CD4-positive, CD25-positive, alpha-beta regulatory T cell (primary cell): ENCODE data around the gene BLTP2. TPM values are rescaled to one million over a fixed set of nuclear protein-coding genes. Genes with fewer than 3 reads are reported as not detected.

Experiments used
- ATAC-seq, 2 donors: fragments of 150-1000 bp; cut with Tn5 transposase; one replicate each; pipeline ENCODE4 v1.10.0; 2021; ENCODE audit warnings: low read depth in 2 of 2, moderate number of reproducible peaks in 2 of 2, moderate library complexity in 1 of 2
- DNase-seq, 3 donors: peaks; one replicate each; pipeline versions ENCODE4 v3.0.0 to v3.0.0-alpha.2; 2012 to 2022; ENCODE audit warnings: mixed read lengths in 1 of 3
- H3K27ac ChIP-seq: one replicate; pipeline ENCODE4 v1.7.0; 2013; ENCODE audit warnings: mild to moderate bottlenecking, low read length; ENCODE audit not compliant: insufficient read depth, poor library complexity, severe bottlenecking
- H3K27me3 ChIP-seq: one replicate; pipeline ENCODE4 v1.7.0; 2013; ENCODE audit warnings: low read length; ENCODE audit not compliant: control insufficient read depth, insufficient read depth
- H3K36me3 ChIP-seq: one replicate; pipeline ENCODE4 v1.7.0; 2013; ENCODE audit warnings: mild to moderate bottlenecking, low read length, moderate library complexity; ENCODE audit not compliant: control insufficient read depth, insufficient read depth
- H3K4me1 ChIP-seq: 2 replicates; pipeline ENCODE4 v1.7.0; 2013; ENCODE audit warnings: mild to moderate bottlenecking, low read length; ENCODE audit not compliant: insufficient read depth, control insufficient read depth, poor library complexity, severe bottlenecking
- H3K4me3 ChIP-seq: one replicate; pipeline ENCODE4 v1.7.0; 2013; ENCODE audit warnings: low read depth, mild to moderate bottlenecking, low read length, moderate library complexity
- H3K9me3 ChIP-seq, 2 experiments: 1 replicate in 1 of 2; 2 replicates in 1 of 2; pipeline ENCODE4 v1.7.0; 2013; ENCODE audit warnings: low read length in 2 of 2, mild to moderate bottlenecking in 1 of 2, moderate library complexity in 1 of 2; ENCODE audit not compliant: control insufficient read depth in 2 of 2
- H3K27ac Mint-ChIP-seq, 3 donors: one replicate each; pipeline ENCODE4 v1.8.0; 2020 to 2022; ENCODE audit warnings: mild to moderate bottlenecking in 3 of 3, mixed read lengths in 3 of 3, moderate library complexity in 2 of 3
- H3K27me3 Mint-ChIP-seq: one replicate; pipeline ENCODE4 v1.8.0; 2022; ENCODE audit warnings: mild to moderate bottlenecking, mixed read lengths
- H3K36me3 Mint-ChIP-seq: one replicate; pipeline ENCODE4 v1.8.0; 2020; ENCODE audit warnings: mixed read lengths
- H3K4me1 Mint-ChIP-seq, 4 donors: one replicate each; pipeline ENCODE4 v1.8.0; 2020 to 2022; ENCODE audit warnings: mixed read lengths in 4 of 4, mild to moderate bottlenecking in 1 of 4
- H3K4me3 Mint-ChIP-seq, 4 donors: one replicate each; pipeline ENCODE4 v1.8.0; 2020 to 2022; ENCODE audit warnings: mild to moderate bottlenecking in 4 of 4, mixed read lengths in 4 of 4, moderate library complexity in 3 of 4
- H3K9me3 Mint-ChIP-seq, 7 donors: one replicate each; pipeline ENCODE4 v1.8.0; 2020 to 2022; ENCODE audit warnings: mixed read lengths in 7 of 7, mild to moderate bottlenecking in 3 of 7, moderate library complexity in 2 of 7
- polyA plus RNA-seq, 4 donors: library from polyadenylated mRNA; unstranded; fragments of 300-500 nt; fragmentation: Illumina TruSeq; gene quantifications; one replicate each; pipeline ENCODE4 v1.2.3, GENCODE V29; 2021
- total RNA-seq: library from RNA; stranded (reverse); gene quantifications from one replicate; pipeline ENCODE4 v1.2.3, GENCODE V29; 2022

Gene BLTP2
- total and polyA plus RNA-seq, 5 donors from 2014 or later, result 30.7 to 149 (median 34.4) TPM

DNA sequence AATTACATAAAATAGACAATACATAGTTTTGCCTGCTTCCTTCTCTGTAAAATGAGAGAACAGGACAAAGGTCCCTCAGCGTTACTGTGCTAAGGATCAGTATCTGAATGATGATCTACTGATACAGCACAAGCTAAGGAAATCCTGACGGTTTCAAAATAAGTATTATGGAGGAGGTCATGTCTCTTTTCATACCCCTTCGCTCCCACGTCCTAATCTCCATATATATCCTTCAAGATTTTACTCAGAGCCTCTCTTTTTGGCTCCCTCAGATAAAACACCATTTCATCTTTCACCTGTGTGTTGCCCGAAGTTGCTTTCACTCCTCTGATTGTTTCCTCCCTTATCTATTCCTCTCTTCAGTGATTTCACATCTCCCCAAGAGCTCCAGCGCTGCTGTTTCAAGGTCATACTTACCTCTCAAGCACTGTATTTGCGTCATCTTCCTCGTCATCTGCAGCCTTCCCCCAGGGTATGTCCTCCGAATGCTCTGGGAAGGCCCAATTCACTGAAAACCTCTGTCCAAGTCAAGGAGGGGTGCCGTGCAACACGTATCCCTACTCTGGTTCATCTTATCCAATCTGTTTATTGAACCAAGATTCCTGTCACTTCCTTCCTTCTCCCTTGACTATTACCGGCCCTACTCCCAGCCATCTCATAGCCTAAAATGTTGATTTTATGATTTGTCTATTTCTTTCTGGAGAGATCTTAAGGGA is 1.2 kb upstream of the BLTP2 start:
- H3K4me1 ChIP-seq, result peaks cover 41% of the 10 kb centered on the region
- Mint-ChIP-seq H3K27me3 (no peaks in the 10 kb centered on the region), H3K9me3 (no peaks in the 10 kb centered on the region), H3K4me3 (peak overlapping the region; percentile 84 to 95 (median 92)), H3K27ac (peak overlapping the region; percentile 95 to 99 (median 99)), H3K4me1 (peaks cover 18 to 50% (median 34%) of the 10 kb centered on the region in 4 donors), H3K36me3 (peaks cover 19% of the 10 kb centered on the region)
- peak overlapping the region; percentile 85 for H3K4me3 ChIP-seq
- ATAC-seq, result no peak
- peaks cover 30% of the 10 kb centered on the region for H3K36me3 ChIP-seq
- peak overlapping the region; percentile 94 for H3K27ac ChIP-seq
- peak in 1 of 3 donors; percentile 7 for DNase-seq
- no peaks in the 10 kb centered on the region for H3K27me3 ChIP-seq
- H3K9me3 ChIP-seq, result no peaks in the 10 kb centered on the region

DNA sequence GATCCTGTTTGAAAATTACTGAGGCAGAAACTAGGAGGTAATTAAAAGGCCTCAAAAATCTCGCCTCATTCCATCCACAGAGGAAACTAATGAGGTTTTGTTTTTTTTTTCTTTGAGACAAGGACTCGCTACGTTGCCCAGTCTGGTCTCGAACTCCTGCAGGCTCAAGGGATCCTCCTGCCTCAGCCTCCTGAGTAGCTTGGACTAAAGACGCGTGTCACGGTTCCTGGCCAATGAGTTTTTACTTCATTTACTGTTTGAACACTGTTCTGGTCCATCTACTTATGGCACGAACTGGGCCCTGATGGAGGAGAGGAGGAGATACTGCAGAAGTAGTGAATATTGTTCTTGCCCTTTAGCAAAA is 600 bp upstream of the BLTP2 start:
- Mint-ChIP-seq H3K4me1 (peaks cover 17 to 52% (median 35%) of the 10 kb centered on the region in 4 donors), H3K27me3 (no peaks in the 10 kb centered on the region), H3K36me3 (peaks cover 21% of the 10 kb centered on the region), H3K9me3 (no peaks in the 10 kb centered on the region), H3K4me3 (peak overlapping the region; percentile 84 to 95 (median 92)), H3K27ac (peak overlapping the region; percentile 76 to 99 (median 95))
- H3K27ac ChIP-seq, result peak overlapping the region; percentile 94
- ATAC-seq (no peak), DNase-seq (no peak)
- no peaks in the 10 kb centered on the region for H3K9me3 ChIP-seq
- H3K4me3 ChIP-seq, result peak overlapping the region; percentile 85
- peaks cover 41% of the 10 kb centered on the region for H3K4me1 ChIP-seq
- H3K36me3 ChIP-seq, result peaks cover 31% of the 10 kb centered on the region
- no peaks in the 10 kb centered on the region for H3K27me3 ChIP-seq

DNA sequence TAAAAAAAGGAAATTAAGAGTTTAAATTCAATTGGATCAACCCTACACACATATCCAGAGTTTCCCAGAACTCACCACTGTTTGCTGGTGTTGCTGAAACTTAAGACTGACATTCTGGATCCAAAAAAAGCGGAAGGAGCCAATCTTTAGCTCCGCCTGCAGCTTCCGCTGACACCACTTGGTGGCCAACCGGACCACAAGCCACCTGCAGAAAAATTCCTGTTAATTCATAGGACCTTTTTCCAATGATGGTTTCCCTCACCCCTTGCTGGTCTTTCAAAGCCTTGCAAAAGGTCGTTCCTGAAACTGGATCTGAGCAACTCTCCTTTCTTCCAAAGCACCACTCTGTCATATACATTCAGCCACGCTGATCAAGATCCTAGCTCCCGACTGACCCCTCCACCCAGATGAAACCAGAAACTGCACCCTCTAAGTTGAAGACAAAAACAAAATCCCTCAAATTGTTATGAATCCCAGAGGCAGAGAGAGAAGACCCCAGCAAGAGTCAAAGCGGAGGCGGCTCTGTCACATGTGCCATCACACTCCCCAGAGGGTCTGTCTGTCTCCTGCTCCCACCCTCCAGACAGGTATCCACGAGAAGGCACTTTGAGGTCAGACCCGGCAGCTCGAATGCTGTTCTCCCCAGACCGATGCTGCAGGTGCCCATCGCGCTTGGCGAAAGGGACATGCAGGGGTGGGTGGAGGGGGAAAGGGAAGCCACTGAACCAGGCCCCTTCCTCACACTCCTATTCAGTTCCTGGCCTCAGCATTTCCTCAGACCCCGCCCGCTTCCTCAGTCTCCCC is 773 bp downstream of the BLTP2 start:
- Mint-ChIP-seq H3K36me3 (peaks cover 31% of the 10 kb centered on the region), H3K27me3 (no peaks in the 10 kb centered on the region), H3K4me1 (peaks cover 17 to 62% (median 38%) of the 10 kb centered on the region in 4 donors), H3K4me3 (peak overlapping the region; percentile 92 to 98 (median 93)), H3K9me3 (no peaks in the 10 kb centered on the region), H3K27ac (peak overlapping the region; percentile 93 to 96 (median 95))
- no peaks in the 10 kb centered on the region for H3K27me3 ChIP-seq
- peak overlapping the region; percentile 94 for H3K27ac ChIP-seq
- H3K4me3 ChIP-seq, result peak overlapping the region; percentile 84
- H3K4me1 ChIP-seq, result peaks cover 41% of the 10 kb centered on the region
- ATAC-seq (no peak), DNase-seq (peak in 1 of 3 donors; percentile 52)
- H3K9me3 ChIP-seq, result no peaks in the 10 kb centered on the region
- H3K36me3 ChIP-seq, result peaks cover 43% of the 10 kb centered on the region

DNA sequence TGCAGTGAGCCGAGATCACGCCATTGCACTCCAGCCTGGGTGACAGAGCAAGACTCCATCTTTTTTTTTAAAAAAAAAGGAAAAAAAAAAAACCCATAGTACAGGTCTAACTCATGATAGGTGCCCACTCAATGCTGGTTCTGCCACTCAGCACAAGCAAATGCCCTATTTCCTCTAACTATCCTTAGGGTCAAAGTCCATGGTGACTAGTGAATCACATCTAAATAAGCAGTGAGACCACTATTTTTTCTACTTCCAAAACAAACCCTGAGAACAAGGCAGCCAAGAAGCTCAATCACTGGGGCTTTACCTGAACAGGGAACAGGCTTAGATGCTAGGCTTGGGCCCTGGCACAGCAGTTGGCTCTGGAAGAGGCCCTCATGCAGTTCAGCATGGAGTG is 3.4 kb downstream of the BLTP2 start:
- Histone ChIP-seq H3K36me3 (peaks cover 59% of the 10 kb centered on the region), H3K4me1 (peaks cover 34% of the 10 kb centered on the region), H3K27ac (no peak overlapping the region), H3K27me3 (no peaks in the 10 kb centered on the region), H3K9me3 (no peaks in the 10 kb centered on the region), H3K4me3 (no peak overlapping the region)
- Mint-ChIP-seq H3K4me3 (peak overlapping the region in 1 of 4 donors; percentile 26), H3K27me3 (no peaks in the 10 kb centered on the region), H3K36me3 (peaks cover 45% of the 10 kb centered on the region), H3K4me1 (peaks cover 12 to 56% (median 36%) of the 10 kb centered on the region in 4 donors), H3K27ac (no peak overlapping the region), H3K9me3 (no peaks in the 10 kb centered on the region)
- no peak for DNase-seq
- no peak for ATAC-seq

DNA sequence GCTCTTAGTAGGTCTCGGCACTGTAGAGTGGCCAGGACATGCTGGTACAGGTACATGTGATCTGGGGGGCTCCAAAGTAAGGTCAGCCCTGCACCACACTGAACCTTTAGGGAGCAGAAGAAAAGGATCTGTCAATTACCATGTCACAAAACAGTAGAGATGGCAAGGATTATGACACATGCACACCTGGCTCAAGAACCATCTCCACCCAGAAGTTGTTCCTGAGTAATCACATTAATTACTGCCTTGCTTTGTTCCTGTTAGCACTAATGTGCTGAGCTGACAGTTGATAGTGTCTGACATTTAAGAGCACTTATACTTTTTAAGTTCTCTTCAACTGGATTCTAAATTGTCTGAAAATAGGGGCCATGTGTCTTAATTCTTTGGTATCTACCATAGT is 9.5 kb downstream of the BLTP2 start:
- H3K4me3 Mint-ChIP-seq, result no peak overlapping the region
- no peak overlapping the region for H3K27ac Mint-ChIP-seq
- no peak for ATAC-seq
- Histone ChIP-seq H3K4me1 (no peaks in the 10 kb centered on the region), H3K36me3 (peaks cover 96% of the 10 kb centered on the region), H3K27ac (no peak overlapping the region), H3K27me3 (no peaks in the 10 kb centered on the region), H3K9me3 (no peaks in the 10 kb centered on the region), H3K4me3 (no peak overlapping the region)
- no peaks in the 10 kb centered on the region for H3K27me3 Mint-ChIP-seq
- H3K36me3 Mint-ChIP-seq, result peaks cover 82% of the 10 kb centered on the region
- H3K4me1 Mint-ChIP-seq, result peaks cover 0 to 31% (median 15%) of the 10 kb centered on the region in 4 donors
- no peaks in the 10 kb centered on the region for H3K9me3 Mint-ChIP-seq
- DNase-seq, result no peak

DNA sequence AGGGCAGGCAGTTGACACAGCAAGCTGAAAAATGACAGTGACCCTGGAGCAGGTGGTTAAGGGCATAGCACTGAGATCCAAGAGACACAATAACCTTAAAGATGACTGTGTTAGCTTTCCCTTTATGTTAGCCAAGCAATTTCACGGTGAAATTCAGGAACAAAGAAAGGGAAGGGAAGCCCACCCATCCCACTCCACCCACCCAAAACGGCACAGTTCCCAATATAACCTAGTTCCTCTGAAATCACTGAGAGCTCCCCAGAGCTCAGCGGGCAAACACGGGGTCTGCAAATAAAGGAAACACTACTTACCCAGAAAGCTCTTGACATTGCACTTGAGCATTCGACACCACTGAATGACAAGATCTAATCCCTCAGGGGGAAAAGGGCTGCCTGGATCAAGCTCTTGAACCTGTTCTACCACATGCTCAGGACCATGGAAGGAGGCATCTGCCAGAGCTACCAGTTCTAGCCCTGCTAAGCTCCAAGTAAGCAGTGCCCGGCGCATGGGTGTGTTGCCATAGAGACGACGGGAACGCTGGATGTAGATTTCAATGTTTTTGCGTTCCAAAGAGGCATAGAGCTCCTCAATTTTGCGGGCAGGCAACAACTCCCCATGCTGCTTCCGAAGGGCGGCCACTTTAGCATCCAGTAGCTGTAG is 10.6 kb downstream of the BLTP2 start:
- H3K27ac Mint-ChIP-seq, result no peak overlapping the region
- H3K4me1 Mint-ChIP-seq, result peaks cover 0 to 23% (median 12%) of the 10 kb centered on the region in 4 donors
- no peaks in the 10 kb centered on the region for H3K27me3 Mint-ChIP-seq
- no peaks in the 10 kb centered on the region for H3K4me1 ChIP-seq
- H3K27me3 ChIP-seq, result no peaks in the 10 kb centered on the region
- no peak overlapping the region for H3K4me3 ChIP-seq
- no peak overlapping the region for H3K27ac ChIP-seq
- no peak for ATAC-seq
- no peak for DNase-seq
- H3K36me3 ChIP-seq, result peaks cover 93% of the 10 kb centered on the region
- peak overlapping the region in 1 of 4 donors; percentile 41 for H3K4me3 Mint-ChIP-seq
- no peaks in the 10 kb centered on the region for H3K9me3 ChIP-seq
- peaks cover 74% of the 10 kb centered on the region for H3K36me3 Mint-ChIP-seq
- H3K9me3 Mint-ChIP-seq, result no peaks in the 10 kb centered on the region

DNA sequence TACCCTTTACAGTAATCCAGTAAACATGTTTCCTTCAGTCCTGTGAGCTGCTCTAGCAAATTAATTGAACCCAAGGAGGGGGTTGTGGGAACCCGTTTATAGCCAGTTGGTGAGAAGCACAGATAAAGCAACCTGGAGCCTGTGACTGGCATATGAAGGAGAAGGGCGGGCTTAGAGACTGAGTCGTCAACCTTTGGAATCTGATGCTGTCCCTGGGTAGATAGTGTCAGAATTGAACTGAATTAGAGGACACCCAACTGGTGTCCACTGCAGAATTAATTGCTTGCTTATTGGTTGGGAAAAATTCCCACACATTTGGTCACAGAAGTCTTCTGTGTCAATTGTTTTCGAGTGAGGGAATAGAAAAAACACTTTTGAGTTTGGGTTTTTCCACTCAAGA is 18.1 kb downstream of the BLTP2 start:
- no peaks in the 10 kb centered on the region for H3K27me3 ChIP-seq
- no peaks in the 10 kb centered on the region for H3K27me3 Mint-ChIP-seq
- peaks cover 56% of the 10 kb centered on the region for H3K36me3 Mint-ChIP-seq
- H3K27ac Mint-ChIP-seq, result peak overlapping the region in 2 of 3 donors; percentile 15 to 89
- H3K4me3 ChIP-seq, result no peak overlapping the region
- DNase-seq (no peak), ATAC-seq (no peak)
- no peaks in the 10 kb centered on the region for H3K9me3 Mint-ChIP-seq
- H3K27ac ChIP-seq, result no peak overlapping the region
- H3K4me3 Mint-ChIP-seq, result no peak overlapping the region
- no peaks in the 10 kb centered on the region for H3K4me1 ChIP-seq
- peaks cover 68% of the 10 kb centered on the region for H3K36me3 ChIP-seq
- H3K9me3 ChIP-seq, result no peaks in the 10 kb centered on the region
- peaks cover 0 to 5% (median 3%) of the 10 kb centered on the region in 4 donors for H3K4me1 Mint-ChIP-seq
